ENCODE measurements around the gene DSE.

The DSE gene

GRCh38 chr6:116371120-116371917 lies 572 bp downstream of the DSE start:
- Mint-ChIP-seq H3K27ac (no peak overlapping the region), H3K36me3 (ENCODE audit: low read depth) (no peaks in the 10 kb centered on the region), H3K9me3 (no peaks in the 10 kb centered on the region), H3K27me3 (peaks cover 36% of the 10 kb centered on the region), H3K4me1 (peaks cover 18% of the 10 kb centered on the region), H3K4me3 (peak overlapping the region; percentile 74)
- ATAC-seq (peak; percentile 65), DNase-seq (peak; percentile 45)

GRCh38 chr6:116371918-116372209 lies 1.1 kb downstream of the DSE start:
- Mint-ChIP-seq H3K36me3 (ENCODE audit: low read depth) (no peaks in the 10 kb centered on the region), H3K4me3 (peak overlapping the region; percentile 74), H3K27ac (no peak overlapping the region), H3K4me1 (peaks cover 18% of the 10 kb centered on the region), H3K9me3 (no peaks in the 10 kb centered on the region), H3K27me3 (peaks cover 37% of the 10 kb centered on the region)
- ATAC-seq = no peak
- DNase-seq = no peak

GRCh38 chr6:116373300-116373699 lies 2.6 kb downstream of the DSE start:
- DNase-seq (no peak), ATAC-seq (no peak)
- Mint-ChIP-seq H3K27me3 (peaks cover 37% of the 10 kb centered on the region), H3K9me3 (no peaks in the 10 kb centered on the region), H3K27ac (no peak overlapping the region), H3K36me3 (ENCODE audit: low read depth) (no peaks in the 10 kb centered on the region), H3K4me3 (no peak overlapping the region), H3K4me1 (peaks cover 18% of the 10 kb centered on the region)

- Mint-ChIP-seq H3K4me1 (peaks cover 18% of the 10 kb centered on the region), H3K4me3 (no peak overlapping the region), H3K9me3 (no peaks in the 10 kb centered on the region), H3K27me3 (peaks cover 37% of the 10 kb centered on the region), H3K27ac (no peak overlapping the region), H3K36me3 (ENCODE audit: low read depth) (no peaks in the 10 kb centered on the region)
- ATAC-seq = no peak
- DNase-seq = no peak
These were observed 3.2 kb downstream of the DSE start for GRCh38 chr6:116373940-116374339.

GRCh38 chr6:116374586-116374985 lies 3.8 kb downstream of the DSE start:
- Mint-ChIP-seq H3K36me3 (ENCODE audit: low read depth) (no peaks in the 10 kb centered on the region), H3K4me3 (no peak overlapping the region), H3K27me3 (peaks cover 35% of the 10 kb centered on the region), H3K9me3 (no peaks in the 10 kb centered on the region), H3K27ac (no peak overlapping the region), H3K4me1 (peaks cover 16% of the 10 kb centered on the region)
- ATAC-seq = no peak
- no peak for DNase-seq

- no peak overlapping the region for H3K27ac Mint-ChIP-seq
- no peaks in the 10 kb centered on the region for H3K9me3 Mint-ChIP-seq
- no peak overlapping the region for H3K4me3 Mint-ChIP-seq
- H3K4me1 Mint-ChIP-seq = peaks cover 9% of the 10 kb centered on the region
- DNase-seq (no peak), ATAC-seq (no peak)
- H3K36me3 Mint-ChIP-seq (ENCODE audit: low read depth) = no peaks in the 10 kb centered on the region
- H3K27me3 Mint-ChIP-seq = peaks cover 28% of the 10 kb centered on the region
These were observed 4.5 kb downstream of the DSE start for GRCh38 chr6:116375262-116375661.

GRCh38 chr6:116376149-116376548 lies 5.4 kb downstream of the DSE start:
- Mint-ChIP-seq H3K27ac (no peak overlapping the region), H3K36me3 (ENCODE audit: low read depth) (no peaks in the 10 kb centered on the region), H3K27me3 (peaks cover 26% of the 10 kb centered on the region), H3K4me1 (peaks cover 6% of the 10 kb centered on the region), H3K9me3 (no peaks in the 10 kb centered on the region), H3K4me3 (no peak overlapping the region)
- DNase-seq = no peak
- no peak for ATAC-seq

- Mint-ChIP-seq H3K27ac (no peak overlapping the region), H3K36me3 (ENCODE audit: low read depth) (no peaks in the 10 kb centered on the region), H3K4me1 (no peaks in the 10 kb centered on the region), H3K4me3 (no peak overlapping the region), H3K27me3 (peaks cover 14% of the 10 kb centered on the region), H3K9me3 (no peaks in the 10 kb centered on the region)
- DNase-seq (no peak), ATAC-seq (no peak)
These were observed 9.0 kb downstream of the DSE start for GRCh38 chr6:116379764-116380163.

GRCh38 chr6:116380346-116380745 lies 9.6 kb downstream of the DSE start:
- Mint-ChIP-seq H3K27ac (no peak overlapping the region), H3K4me3 (no peak overlapping the region), H3K9me3 (no peaks in the 10 kb centered on the region), H3K27me3 (peaks cover 14% of the 10 kb centered on the region), H3K4me1 (peaks cover 5% of the 10 kb centered on the region), H3K36me3 (ENCODE audit: low read depth) (no peaks in the 10 kb centered on the region)
- DNase-seq = no peak
- no peak for ATAC-seq

GRCh38 chr6:116381000-116381399 lies 10.3 kb downstream of the DSE start:
- Mint-ChIP-seq H3K27ac (no peak overlapping the region), H3K4me3 (no peak overlapping the region), H3K4me1 (peaks cover 5% of the 10 kb centered on the region), H3K27me3 (peaks cover 12% of the 10 kb centered on the region), H3K9me3 (no peaks in the 10 kb centered on the region), H3K36me3 (ENCODE audit: low read depth) (no peaks in the 10 kb centered on the region)
- ATAC-seq = no peak
- DNase-seq = no peak

- H3K27ac Mint-ChIP-seq = no peak overlapping the region
- H3K4me1 Mint-ChIP-seq = peaks cover 14% of the 10 kb centered on the region
- peaks cover 9% of the 10 kb centered on the region for H3K27me3 Mint-ChIP-seq
- DNase-seq (no peak), ATAC-seq (no peak)
- no peaks in the 10 kb centered on the region for H3K9me3 Mint-ChIP-seq
- no peaks in the 10 kb centered on the region for H3K36me3 Mint-ChIP-seq (ENCODE audit: low read depth)
- H3K4me3 Mint-ChIP-seq = no peak overlapping the region
These were observed 11.8 kb downstream of the DSE start for GRCh38 chr6:116382587-116382986.

GRCh38 chr6:116384727-116385458 lies 14.1 kb downstream of the DSE start:
- peaks cover 25% of the 10 kb centered on the region for H3K4me1 Mint-ChIP-seq

GRCh38 chr6:116385459-116385802 lies 14.7 kb downstream of the DSE start:
- Mint-ChIP-seq H3K9me3 (no peaks in the 10 kb centered on the region), H3K4me3 (no peak overlapping the region), H3K4me1 (peaks cover 25% of the 10 kb centered on the region), H3K27ac (no peak overlapping the region), H3K36me3 (ENCODE audit: low read depth) (no peaks in the 10 kb centered on the region), H3K27me3 (peaks cover 9% of the 10 kb centered on the region)
- DNase-seq (no peak), ATAC-seq (no peak)

More at GRCh38 chr6:116384727-116385458, 14.1 kb downstream of the DSE start:
- Mint-ChIP-seq H3K36me3 (ENCODE audit: low read depth) (no peaks in the 10 kb centered on the region), H3K9me3 (no peaks in the 10 kb centered on the region), H3K4me3 (no peak overlapping the region), H3K27me3 (peaks cover 9% of the 10 kb centered on the region), H3K27ac (no peak overlapping the region)
- no peak for DNase-seq
- no peak for ATAC-seq

- Mint-ChIP-seq H3K36me3 (ENCODE audit: low read depth) (no peaks in the 10 kb centered on the region), H3K4me3 (no peak overlapping the region), H3K27ac (no peak overlapping the region), H3K27me3 (peaks cover 9% of the 10 kb centered on the region), H3K9me3 (no peaks in the 10 kb centered on the region), H3K4me1 (peaks cover 26% of the 10 kb centered on the region)
- DNase-seq (no peak), ATAC-seq (no peak)
These were observed 15.2 kb downstream of the DSE start for GRCh38 chr6:116385921-116386320.

GRCh38 chr6:116386581-116387299 lies 16.0 kb downstream of the DSE start:
- Mint-ChIP-seq H3K9me3 (no peaks in the 10 kb centered on the region), H3K27me3 (peaks cover 9% of the 10 kb centered on the region), H3K36me3 (ENCODE audit: low read depth) (no peaks in the 10 kb centered on the region), H3K27ac (peak overlapping the region; percentile 17), H3K4me1 (peaks cover 26% of the 10 kb centered on the region), H3K4me3 (no peak overlapping the region)
- DNase-seq (no peak), ATAC-seq (no peak)

Data from activated naive CD8-positive, alpha-beta T cell treated with anti-CD3 and anti-CD28 coated beads, Interleukin-2, amount 50 U/mL, for 24 hours (primary cell).